Spinal cord (tissue), 10 donors: ENCODE data around the gene AFG3L2. TPM values are rescaled to one million over a fixed set of nuclear protein-coding genes. Genes with fewer than 3 reads are reported as not detected.

Source experiments
- DNase-seq, 6 donors: peaks; one replicate each; pipeline versions ENCODE4 v3.0.0 to v3.0.0-alpha.2; 2013 to 2015; ENCODE audit warnings: low spot score in 6 of 6, low read depth in 4 of 6
- H3K27ac ChIP-seq: one replicate; pipeline ENCODE4 v1.5.1; 2013; ENCODE audit warnings: low read depth, low read length, control low read depth
- H3K27me3 ChIP-seq: one replicate; pipeline ENCODE4 v1.6.1; 2013; ENCODE audit warnings: low read length; ENCODE audit not compliant: control insufficient read depth, insufficient read depth
- H3K36me3 ChIP-seq: one replicate; pipeline ENCODE4 v1.6.1; 2013; ENCODE audit warnings: low read length; ENCODE audit not compliant: control insufficient read depth, insufficient read depth
- H3K4me1 ChIP-seq: one replicate; pipeline ENCODE4 v1.6.1; 2013; ENCODE audit warnings: low read length; ENCODE audit not compliant: control insufficient read depth, insufficient read depth
- H3K4me3 ChIP-seq: one replicate; pipeline ENCODE4 v1.5.1; 2013; ENCODE audit warnings: low read depth, low read length, control low read depth
- H3K9me3 ChIP-seq: one replicate; pipeline ENCODE4 v1.6.1; 2013; ENCODE audit warnings: low read length; ENCODE audit not compliant: control insufficient read depth, insufficient read depth
- WGBS: methylation state at CpG from one replicate; pipeline ENCODE4 v1.1.5; 2013; ENCODE audit warnings: missing lambda C conversion rate; ENCODE audit not compliant: insufficient coverage; 5-methylcytosine and 5-hydroxymethylcytosine counted together
- polyA plus RNA-seq, 2 donors: library from polyadenylated mRNA; unstranded; fragments of 120-200 nt; gene quantifications; one replicate each; pipeline ENCODE4 v1.2.1, GENCODE V29; 2013; ENCODE audit not compliant: insufficient read length in 2 of 2
- total RNA-seq, 2 donors: library from RNA; depleted of rRNA in 1 of 2; stranded (reverse); fragments of 120-200 nt in 1 of 2; fragments of >200 nt in 1 of 2; gene quantifications; one replicate each; pipeline versions ENCODE4 v1.2.3 to v1.2.4, GENCODE V29; 2013 to 2014
- donor health status: healthy.

Gene AFG3L2
- total and polyA plus RNA-seq, 4 donors: 44.7 to 55.8 (median 50.0) TPM

- Histone ChIP-seq H3K36me3 (peaks cover 41% of the 10 kb centered on the region), H3K27ac (no peak overlapping the region), H3K9me3 (no peaks in the 10 kb centered on the region), H3K4me1 (no peaks in the 10 kb centered on the region), H3K27me3 (no peaks in the 10 kb centered on the region), H3K4me3 (no peak overlapping the region)
- DNase-seq: no peak
- 83% methylated on average over 8 of the region's 10 CpGs for WGBS
Measured at GRCh38 chr18:12333506-12334290, 43.3 kb downstream of the AFG3L2 start.

DNA sequence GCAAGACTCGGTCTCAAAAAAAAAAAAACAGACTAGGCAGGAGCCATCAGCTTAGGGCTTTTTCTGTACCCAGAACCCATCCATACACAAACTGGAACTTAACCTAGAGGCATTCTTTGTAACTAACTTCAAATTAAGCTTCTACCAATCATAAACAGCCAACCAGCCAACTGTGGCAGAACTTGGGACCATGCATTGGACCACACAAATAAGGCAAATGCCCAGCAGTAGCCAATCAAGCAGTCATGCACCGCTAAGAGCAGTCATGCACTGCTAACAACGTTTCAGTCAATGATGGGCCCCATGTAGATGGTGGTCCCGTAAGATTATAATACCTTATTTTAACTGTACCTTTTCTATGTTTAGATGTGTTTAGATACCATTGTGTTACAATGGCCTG, 46.3 kb downstream of the AFG3L2 start:
- Histone ChIP-seq H3K27ac (no peak overlapping the region), H3K4me1 (peaks cover 3% of the 10 kb centered on the region), H3K27me3 (no peaks in the 10 kb centered on the region), H3K36me3 (peaks cover 48% of the 10 kb centered on the region), H3K4me3 (no peak overlapping the region), H3K9me3 (no peaks in the 10 kb centered on the region)
- WGBS: 89% methylated on average over 1 of the region's 4 CpGs
- DNase-seq: no peak

- Histone ChIP-seq H3K4me3 (no peak overlapping the region), H3K36me3 (peaks cover 51% of the 10 kb centered on the region), H3K27me3 (no peaks in the 10 kb centered on the region), H3K4me1 (peaks cover 3% of the 10 kb centered on the region), H3K27ac (no peak overlapping the region), H3K9me3 (no peaks in the 10 kb centered on the region)
- DNase-seq: no peak
- 94% methylated on average over 11 of the region's 11 CpGs for WGBS
Measured at GRCh38 chr18:12329125-12329698, 47.8 kb downstream of the AFG3L2 start.

- Histone ChIP-seq H3K9me3 (no peaks in the 10 kb centered on the region), H3K36me3 (peaks cover 49% of the 10 kb centered on the region), H3K4me3 (no peak overlapping the region), H3K4me1 (peaks cover 3% of the 10 kb centered on the region), H3K27me3 (no peaks in the 10 kb centered on the region), H3K27ac (no peak overlapping the region)
- WGBS: 100% methylated on average over 3 of the region's 4 CpGs
- no peak for DNase-seq
Measured at GRCh38 chr18:12328179-12328823, 48.7 kb downstream of the AFG3L2 start.

DNA sequence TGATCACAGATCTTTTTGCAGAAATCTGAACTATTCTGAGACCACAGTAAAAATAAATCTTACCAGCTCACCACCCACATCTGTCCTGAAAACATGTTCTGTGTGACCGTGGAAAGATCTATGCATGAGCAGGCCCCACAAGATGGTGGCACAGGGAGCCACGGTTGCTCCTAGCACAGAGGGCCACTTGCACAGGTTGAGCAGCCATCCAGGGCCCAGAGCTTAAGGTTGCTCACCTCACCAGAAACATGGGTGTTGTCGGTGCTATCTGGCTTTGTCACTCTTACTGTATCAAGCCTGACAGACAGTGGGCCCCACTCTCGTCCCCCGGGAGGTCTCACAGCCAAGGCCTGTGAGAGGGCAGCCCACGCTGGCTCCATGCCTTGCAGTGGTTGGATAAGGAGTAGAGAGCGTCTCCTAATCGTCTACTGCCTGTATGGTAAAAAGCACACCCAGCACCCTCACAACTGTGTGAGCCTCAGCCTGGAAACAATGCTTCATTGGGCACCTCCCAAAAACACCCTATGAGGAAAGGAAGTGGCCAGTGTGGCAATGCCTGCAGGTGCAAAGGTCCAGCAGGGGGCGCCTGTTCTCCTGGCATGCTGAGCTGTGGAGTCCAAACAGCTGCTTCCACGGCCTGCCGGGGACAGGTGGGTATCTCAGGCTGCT, 49.4 kb downstream of the AFG3L2 start:
- H3K9me3 ChIP-seq: no peaks in the 10 kb centered on the region
- H3K27me3 ChIP-seq: no peaks in the 10 kb centered on the region
- 54% methylated on average over 5 of the region's 11 CpGs for WGBS
- peak in 2 of 6 donors; percentile 42 to 58 for DNase-seq
- H3K4me1 ChIP-seq: peaks cover 3% of the 10 kb centered on the region
- no peak overlapping the region for H3K4me3 ChIP-seq
- no peak overlapping the region for H3K27ac ChIP-seq
- H3K36me3 ChIP-seq: peaks cover 48% of the 10 kb centered on the region

DNA sequence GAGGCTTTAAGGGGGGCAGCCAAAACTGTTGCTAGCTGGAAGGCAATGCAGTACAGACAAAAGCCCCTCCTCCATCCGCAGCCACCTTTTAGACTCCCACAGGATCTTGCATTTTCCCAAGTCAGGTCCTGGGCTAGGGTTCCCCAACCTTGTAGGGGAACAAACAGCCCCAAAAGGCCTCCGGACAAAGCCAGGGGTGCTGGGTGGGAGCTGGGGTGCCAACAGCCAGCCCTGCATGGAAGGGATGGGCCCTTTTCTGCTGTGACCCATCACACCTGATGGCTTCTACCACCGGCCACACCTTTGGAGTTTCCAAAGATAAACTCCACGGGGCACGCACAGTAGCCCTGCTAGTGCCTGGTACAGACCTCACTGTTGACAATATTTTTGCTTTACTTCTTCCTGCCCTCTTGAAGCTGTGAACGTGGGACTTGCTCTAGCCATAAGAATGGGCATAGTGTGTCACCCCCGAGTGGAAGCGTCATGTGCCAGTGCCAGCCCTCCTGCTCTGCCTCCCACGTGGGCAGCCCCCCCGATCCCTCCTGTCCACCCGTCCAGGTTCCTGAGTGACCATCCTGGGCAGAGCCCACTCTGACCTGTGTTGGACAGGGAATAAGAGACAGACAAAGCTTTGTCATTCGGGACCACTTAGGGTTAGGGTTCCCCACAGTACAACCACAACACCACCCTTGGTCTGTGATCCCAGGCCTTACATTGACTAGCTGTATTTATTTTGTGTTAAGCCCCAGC, 50.1 kb downstream of the AFG3L2 start:
- Histone ChIP-seq H3K9me3 (no peaks in the 10 kb centered on the region), H3K4me1 (peaks cover 3% of the 10 kb centered on the region), H3K27ac (no peak overlapping the region), H3K36me3 (peaks cover 48% of the 10 kb centered on the region), H3K27me3 (no peaks in the 10 kb centered on the region), H3K4me3 (no peak overlapping the region)
- DNase-seq: no peak
- 89% methylated on average over 10 of the region's 12 CpGs for WGBS

GRCh38 chr18:12325726-12326245, 51.2 kb downstream of the AFG3L2 start:
- Histone ChIP-seq H3K9me3 (no peaks in the 10 kb centered on the region), H3K27me3 (no peaks in the 10 kb centered on the region), H3K4me1 (peaks cover 3% of the 10 kb centered on the region), H3K4me3 (no peak overlapping the region), H3K27ac (no peak overlapping the region), H3K36me3 (peaks cover 48% of the 10 kb centered on the region)
- 97% methylated on average over 23 of the region's 29 CpGs for WGBS
- no peak for DNase-seq

DNA sequence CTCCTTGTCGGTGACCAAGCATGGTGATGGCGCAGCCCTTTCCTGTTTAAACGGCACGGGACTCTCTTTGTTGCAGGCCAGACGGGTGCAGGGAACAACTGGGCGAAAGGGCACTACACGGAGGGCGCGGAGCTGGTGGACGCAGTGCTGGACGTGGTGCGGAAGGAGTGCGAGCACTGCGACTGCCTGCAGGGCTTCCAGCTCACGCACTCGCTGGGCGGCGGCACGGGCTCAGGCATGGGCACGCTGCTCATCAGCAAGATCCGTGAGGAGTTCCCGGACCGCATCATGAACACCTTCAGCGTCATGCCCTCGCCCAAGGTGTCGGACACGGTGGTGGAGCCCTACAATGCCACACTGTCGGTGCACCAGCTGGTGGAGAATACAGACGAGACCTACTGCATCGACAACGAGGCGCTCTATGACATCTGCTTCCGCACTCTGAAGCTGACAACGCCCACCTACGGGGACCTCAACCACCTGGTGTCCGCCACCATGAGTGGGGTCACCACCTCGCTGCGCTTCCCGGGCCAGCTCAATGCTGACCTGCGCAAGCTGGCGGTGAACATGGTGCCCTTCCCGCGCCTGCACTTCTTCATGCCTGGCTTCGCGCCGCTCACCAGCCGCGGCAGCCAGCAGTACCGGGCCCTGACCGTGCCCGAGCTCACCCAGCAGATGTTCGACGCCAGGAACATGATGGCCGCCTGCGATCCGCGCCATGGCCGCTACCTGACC, 51.9 kb downstream of the AFG3L2 start:
- no peak overlapping the region for H3K4me3 ChIP-seq
- peaks cover 3% of the 10 kb centered on the region for H3K4me1 ChIP-seq
- DNase-seq: no peak
- H3K27me3 ChIP-seq: no peaks in the 10 kb centered on the region
- no peaks in the 10 kb centered on the region for H3K9me3 ChIP-seq
- no peak overlapping the region for H3K27ac ChIP-seq
- peaks cover 48% of the 10 kb centered on the region for H3K36me3 ChIP-seq
- 98% methylated on average over 58 of the region's 58 CpGs for WGBS
